Measurements from ENCODE around the gene GID8. TPM values are rescaled to one million over a fixed set of nuclear protein-coding genes. Genes with fewer than 3 reads are reported as not detected.

Gene GID8
- total and polyA plus RNA-seq, 2 of the 13 experiments (the other 11 are each of a cell fraction or from before 2014, with no cell fraction given): 39.6 to 59.8 TPM

DNA sequence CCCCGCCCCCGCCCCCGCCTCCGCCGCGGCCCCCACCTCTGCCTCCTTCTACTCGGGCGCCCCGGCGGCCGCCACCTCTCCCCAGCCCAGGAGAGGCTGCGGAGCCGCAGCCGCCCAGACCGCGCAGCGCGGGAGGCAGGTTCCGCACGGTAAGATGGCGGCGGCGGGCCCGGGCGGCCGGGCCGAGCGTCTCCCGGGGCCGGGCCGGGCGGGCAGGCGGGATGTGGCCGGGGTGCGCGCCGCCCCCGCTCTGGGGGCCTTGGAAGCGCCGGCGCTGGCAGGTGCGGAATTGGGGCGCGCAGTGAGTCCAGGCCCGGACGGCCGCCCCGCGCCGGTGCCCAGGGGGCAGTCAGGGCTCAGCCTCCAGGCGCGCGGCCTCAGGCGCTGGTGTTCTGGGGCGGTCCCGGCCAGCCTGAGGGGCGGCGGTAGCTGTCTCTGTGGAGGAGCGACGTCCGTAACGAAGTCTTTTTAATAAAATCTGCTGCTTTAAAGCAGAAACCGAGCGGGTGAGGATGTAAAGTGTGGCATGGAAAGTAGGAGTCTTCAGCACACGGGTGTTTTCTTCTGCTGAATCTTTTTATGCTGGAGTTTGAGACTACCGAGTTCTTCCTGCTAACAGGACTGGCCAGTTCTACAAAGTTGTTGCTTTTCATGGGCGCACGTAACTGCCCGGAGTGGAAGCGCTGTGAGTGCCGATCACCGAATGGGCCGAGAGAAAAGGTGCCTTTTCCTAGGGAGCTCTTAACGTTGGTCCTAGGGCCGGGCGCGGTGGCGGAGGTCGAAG, at the start of gene GID8 (continued):
- TF ChIP-seq AKNA (CRISPR knock-in tag; IDR thresholded peaks at IDR 0.05; ENCODE audit: borderline replicate concordance) (peak; percentile 64; the same call in 1 of the 2 replicates), RFXAP (CRISPR knock-in tag; IDR thresholded peaks at IDR 0.05; ENCODE audit: borderline replicate concordance) (peak; percentile 63; the same call in 1 of the 2 replicates), ZSCAN20 (CRISPR knock-in tag; IDR thresholded peaks at IDR 0.05; ENCODE audit: borderline replicate concordance) (peak; percentile 32; the same call in 1 of the 2 replicates), ZNF788 (CRISPR knock-in tag; IDR thresholded peaks at IDR 0.05; ENCODE audit: borderline replicate concordance) (peak; percentile 88; the same call in 1 of the 2 replicates), TBL1XR1 (IDR thresholded peaks at IDR 0.05; ENCODE audit: borderline replicate concordance, low read length, partially characterized antibody) (no peak), ZNF382 (CRISPR knock-in tag; IDR thresholded peaks at IDR 0.05; ENCODE audit: borderline replicate concordance) (no peak), EED (CRISPR knock-in tag; IDR thresholded peaks at IDR 0.05) (peak; percentile 72; the same call in 1 of the 2 replicates), ZNF639 (CRISPR knock-in tag; conservative IDR thresholded peaks at IDR 0.05) (0 out of 2 replicates have a peak, but pooled peaks have one; percentile 48), TGIF2 (CRISPR knock-in tag; IDR thresholded peaks at IDR 0.05) (0 out of 2 replicates have a peak, but pooled peaks have one; percentile 45), MIXL1 (CRISPR knock-in tag; IDR thresholded peaks at IDR 0.05) (0 out of 2 replicates have a peak, but pooled peaks have one; percentile 36), ZFP91 (CRISPR knock-in tag; IDR thresholded peaks at IDR 0.05; ENCODE audit: borderline replicate concordance) (0 out of 2 replicates have a peak, but pooled peaks have one; percentile 30), MXD4 (CRISPR knock-in tag; IDR thresholded peaks at IDR 0.05) (0 out of 2 replicates have a peak, but pooled peaks have one; percentile 34), ZSCAN29 (CRISPR knock-in tag; conservative IDR thresholded peaks at IDR 0.05) (0 out of 2 replicates have a peak, but pooled peaks have one; percentile 13), ZNF121 (CRISPR knock-in tag; IDR thresholded peaks at IDR 0.05) (0 out of 2 replicates have a peak, but pooled peaks have one; percentile 8)
- TF ChIP-seq, protein P1, sequence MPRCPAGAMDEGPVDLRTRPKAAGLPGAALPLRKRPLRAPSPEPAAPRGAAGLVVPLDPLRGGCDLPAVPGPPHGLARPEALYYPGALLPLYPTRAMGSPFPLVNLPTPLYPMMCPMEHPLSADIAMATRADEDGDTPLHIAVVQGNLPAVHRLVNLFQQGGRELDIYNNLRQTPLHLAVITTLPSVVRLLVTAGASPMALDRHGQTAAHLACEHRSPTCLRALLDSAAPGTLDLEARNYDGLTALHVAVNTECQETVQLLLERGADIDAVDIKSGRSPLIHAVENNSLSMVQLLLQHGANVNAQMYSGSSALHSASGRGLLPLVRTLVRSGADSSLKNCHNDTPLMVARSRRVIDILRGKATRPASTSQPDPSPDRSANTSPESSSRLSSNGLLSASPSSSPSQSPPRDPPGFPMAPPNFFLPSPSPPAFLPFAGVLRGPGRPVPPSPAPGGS (CRISPR knock-in tag; IDR thresholded peaks at IDR 0.05): peak; percentile 19; the same call in 1 of the 2 replicates
- TF ChIP-seq, protein P2, sequence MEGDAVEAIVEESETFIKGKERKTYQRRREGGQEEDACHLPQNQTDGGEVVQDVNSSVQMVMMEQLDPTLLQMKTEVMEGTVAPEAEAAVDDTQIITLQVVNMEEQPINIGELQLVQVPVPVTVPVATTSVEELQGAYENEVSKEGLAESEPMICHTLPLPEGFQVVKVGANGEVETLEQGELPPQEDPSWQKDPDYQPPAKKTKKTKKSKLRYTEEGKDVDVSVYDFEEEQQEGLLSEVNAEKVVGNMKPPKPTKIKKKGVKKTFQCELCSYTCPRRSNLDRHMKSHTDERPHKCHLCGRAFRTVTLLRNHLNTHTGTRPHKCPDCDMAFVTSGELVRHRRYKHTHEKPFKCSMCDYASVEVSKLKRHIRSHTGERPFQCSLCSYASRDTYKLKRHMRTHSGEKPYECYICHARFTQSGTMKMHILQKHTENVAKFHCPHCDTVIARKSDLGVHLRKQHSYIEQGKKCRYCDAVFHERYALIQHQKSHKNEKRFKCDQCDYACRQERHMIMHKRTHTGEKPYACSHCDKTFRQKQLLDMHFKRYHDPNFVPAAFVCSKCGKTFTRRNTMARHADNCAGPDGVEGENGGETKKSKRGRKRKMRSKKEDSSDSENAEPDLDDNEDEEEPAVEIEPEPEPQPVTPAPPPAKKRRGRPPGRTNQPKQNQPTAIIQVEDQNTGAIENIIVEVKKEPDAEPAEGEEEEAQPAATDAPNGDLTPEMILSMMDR (CRISPR knock-in tag; IDR thresholded peaks at IDR 0.05): peak; percentile 20
